GM18519 (cell line): ENCODE results near the gene RNF213.

ENCODE experiments used
- ATAC-seq: cut with Tn5 transposase; IDR thresholded peaks from one replicate; pipeline ENCODE4 v1.9.1; 2021; ENCODE audit warnings: mild to moderate bottlenecking, moderate library complexity; ENCODE audit not compliant: unreplicated experiment, low FRiP score

The RNF213 gene

DNA sequence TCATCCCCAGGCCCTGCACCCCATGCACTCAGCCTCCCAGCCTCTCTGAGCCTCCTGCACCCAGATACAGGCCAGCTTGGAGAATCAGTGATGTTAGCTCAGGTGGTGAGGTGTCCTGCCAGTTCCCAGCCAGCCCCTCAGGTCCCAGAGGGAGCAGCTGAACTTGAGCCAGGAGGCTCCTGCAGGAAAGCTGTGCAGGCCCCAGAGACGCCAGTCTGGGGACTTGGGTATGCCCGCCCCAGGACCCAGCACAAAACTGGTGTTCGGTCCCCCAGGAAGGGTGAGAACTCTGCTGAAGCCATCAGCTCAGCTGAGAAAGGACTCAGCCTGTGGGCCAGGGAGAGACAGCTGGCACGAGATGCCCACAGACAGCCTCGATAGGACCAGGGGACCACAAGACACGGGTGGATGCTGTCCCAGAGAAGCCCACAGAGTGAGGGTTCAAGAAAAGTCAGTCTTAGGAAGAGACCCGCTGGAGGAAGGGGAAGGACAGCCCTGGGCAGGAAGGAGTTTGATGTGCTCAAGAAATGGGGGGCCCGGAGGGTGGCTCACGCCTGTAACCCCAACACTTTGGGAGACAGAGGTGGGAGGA lies 165.3 kb downstream of the RNF213 start:
- no peak for ATAC-seq

DNA sequence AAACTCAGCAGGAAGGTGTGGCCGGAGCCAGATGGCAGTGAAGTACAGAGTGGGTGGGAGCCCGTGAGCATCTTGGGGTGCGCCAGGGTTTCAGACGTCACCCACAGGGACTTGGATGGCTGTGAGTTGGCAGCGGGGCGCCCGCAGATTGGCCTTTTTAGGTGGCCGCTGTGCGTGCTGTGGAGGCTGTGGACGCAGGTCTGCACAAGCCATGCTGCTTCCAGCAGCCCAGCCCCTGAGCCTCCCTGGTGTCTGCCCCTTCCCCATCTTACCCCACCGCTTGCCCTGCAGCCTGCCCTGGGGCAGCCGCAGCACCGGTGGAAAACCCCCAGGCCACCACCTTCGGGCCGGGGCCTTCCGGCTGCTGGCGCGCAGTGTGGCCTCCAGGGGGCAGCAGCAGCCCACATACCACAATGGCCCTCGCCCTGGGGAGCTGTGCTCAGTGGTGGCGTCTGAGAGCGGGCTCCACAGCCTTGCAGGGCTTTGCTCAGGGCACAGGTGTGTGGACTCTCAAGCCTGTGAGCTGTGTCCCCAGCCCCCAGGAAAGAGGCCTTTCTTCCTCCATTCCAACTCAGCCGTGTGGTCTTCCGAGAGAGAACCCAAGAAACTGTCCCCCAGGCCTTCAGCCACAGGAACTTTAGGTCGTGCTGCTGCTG lies 166.1 kb downstream of the RNF213 start:
- no peak for ATAC-seq

DNA sequence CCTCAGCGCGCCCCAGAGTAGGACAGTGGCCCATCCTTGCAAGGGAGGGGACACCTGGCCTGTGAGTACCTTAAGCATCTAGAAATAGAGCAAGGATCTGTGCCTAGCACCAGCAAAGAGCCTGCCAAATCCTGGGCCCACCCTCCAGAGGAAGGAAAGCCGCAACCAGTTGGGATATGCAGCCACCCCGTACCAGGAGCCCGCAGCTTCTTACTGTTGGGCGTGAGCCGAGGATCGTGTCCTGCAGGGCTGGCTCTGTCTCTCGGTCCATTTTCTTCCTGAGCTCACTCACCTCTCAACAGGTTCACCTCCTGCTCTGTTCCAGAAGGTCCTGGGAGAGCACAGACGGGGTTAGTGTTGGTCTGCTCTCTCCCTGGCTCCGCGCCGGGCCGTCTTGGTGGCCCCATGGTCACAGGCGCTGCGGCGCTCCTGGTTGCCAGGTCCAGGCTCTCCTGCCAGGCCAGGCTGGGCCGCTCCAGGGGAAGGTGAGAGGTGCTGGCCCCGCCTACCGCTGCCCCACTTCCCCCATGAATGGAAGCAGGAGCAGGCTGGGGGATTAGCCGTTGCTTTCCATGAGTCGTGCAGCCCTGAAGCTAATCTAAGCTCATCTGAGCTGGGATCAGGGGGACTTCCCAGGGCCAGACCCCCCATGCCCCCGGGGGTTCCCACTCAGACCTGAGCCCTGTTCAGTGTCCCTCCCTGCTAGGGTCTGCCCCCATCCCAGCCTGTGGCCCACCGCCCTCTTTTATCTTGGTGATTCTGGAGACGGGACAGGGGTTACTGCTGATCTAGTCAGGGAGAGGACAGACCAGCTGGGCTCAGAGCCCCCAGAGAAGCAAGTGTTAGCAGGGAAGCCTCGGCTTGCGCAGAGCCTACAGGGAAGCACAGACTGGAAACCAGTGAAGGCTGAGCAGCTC lies 167.0 kb downstream of the RNF213 start:
- no peak for ATAC-seq

DNA sequence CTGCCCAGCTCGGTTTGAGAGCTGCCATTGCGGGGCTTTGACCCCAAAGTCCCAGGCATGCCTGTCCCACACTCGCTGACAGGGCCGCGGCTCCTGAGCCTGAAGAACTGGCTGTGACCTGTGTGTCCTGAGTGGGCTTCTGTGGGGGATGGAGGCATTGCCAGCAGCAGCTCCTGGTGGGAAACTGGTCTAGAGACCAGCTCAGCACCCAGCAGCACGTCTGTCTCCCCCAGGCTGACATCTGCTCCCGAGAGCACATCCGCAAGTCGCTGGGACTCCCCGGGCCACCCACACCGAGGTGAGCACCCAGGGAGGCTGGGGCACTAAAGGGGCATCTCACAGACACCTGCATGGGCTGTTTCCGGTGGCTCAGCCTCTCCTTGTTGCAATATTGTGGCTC lies 167.7 kb downstream of the RNF213 start:
- ATAC-seq, result no peak

DNA sequence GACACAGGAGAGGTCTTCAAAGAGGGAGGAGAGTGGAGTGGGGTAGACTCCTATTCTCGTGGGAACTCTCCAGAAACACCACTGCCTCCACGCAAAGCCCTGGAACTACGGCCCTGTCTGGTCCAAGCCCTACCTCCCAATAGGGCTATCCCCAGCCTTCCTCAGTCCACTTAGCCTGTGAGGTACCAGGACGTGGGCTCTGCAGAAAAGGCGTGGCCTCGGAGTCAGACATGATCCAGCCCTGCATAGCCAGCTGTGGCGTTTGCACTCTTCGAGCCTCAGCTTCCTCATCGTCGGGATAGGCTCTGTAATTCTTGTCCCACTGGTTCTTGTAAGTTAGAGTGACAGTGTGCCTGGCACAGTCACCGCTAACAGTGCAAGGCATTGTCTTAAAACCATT lies 168.1 kb downstream of the RNF213 start:
- ATAC-seq, result no peak

DNA sequence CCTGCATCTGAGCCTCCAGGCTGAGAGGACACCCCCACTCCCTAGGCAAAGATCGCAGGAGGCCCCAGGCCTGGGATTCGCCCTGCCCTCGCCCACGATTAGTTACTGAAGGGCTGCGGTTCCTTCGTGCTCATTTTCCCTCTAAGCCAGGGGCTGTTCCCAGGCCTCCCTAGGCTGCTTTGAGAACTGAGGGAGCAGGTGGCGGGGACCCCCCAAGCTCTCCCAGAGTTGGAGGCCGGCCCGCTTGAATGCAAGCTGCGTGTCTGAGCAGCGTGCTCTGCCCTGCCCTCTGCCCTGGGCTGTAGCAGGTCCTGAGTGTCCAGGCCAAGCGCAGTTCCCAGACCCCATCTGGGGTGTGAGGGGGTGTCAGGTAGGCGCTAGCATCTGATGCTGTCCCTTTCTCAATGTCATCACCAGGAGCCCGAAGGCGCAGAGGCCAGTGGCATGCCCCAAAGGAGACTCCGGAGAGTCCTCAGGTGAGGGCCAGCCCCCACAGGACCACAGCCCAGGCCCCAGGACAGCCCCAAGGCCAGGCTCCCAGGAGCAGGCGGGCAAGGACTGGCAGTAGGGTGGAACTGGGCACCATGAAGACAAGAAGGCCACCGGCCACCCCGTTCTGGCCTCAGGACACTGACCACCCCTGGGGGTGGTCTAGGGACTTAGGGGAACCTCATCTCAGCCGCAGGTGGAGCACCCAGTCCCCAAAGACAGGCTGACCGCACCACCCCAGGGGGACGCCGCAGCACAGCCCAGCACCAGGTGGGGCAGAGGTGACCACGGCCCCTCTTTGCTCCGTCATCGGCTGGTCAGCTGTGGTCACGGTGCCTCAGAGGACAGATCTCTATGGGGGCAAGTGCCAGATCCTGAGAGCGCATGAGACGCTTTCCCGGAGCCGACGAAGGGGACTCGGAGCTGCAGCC lies 169.0 kb downstream of the RNF213 start:
- ATAC-seq, result no peak

DNA sequence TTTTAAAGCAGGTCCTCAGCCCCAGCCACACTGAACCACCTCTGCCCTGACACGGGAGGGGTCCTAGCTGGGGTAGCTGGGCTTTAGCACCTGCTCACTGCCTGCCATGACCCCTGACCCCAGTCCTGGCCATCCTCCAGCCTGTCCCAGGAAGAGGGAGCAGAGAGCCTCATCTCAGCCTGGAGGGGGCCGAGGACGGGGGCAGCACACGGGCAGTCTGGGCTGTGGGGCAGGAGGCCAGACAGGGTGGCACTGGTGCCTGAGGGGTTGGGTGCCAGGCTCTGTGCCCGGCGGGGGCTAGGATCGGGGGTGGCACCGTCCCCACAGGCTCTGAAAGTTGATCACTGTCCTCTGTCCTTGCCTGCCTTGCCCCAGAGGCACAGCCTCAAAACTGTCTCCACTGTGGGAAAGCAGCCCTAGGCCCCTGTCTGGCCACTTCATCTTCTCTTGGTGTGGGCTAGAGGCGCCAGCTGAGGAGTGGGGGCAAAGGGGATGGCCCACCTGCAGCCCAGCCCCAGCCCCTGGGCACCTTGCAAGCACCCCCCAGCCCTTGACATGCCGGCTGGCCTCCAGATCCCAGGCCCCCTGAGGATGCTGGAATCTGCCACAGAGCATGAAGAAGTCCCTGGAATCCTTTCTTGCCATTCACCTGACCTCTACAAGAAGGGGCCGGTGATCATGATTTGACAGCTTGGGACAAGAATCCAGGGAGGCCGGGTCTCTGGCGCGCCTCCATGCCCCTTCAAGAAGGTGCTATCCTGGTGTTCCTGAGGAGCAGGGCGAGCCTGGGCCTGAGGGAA lies 170.0 kb downstream of the RNF213 start:
- ATAC-seq, result no peak

DNA sequence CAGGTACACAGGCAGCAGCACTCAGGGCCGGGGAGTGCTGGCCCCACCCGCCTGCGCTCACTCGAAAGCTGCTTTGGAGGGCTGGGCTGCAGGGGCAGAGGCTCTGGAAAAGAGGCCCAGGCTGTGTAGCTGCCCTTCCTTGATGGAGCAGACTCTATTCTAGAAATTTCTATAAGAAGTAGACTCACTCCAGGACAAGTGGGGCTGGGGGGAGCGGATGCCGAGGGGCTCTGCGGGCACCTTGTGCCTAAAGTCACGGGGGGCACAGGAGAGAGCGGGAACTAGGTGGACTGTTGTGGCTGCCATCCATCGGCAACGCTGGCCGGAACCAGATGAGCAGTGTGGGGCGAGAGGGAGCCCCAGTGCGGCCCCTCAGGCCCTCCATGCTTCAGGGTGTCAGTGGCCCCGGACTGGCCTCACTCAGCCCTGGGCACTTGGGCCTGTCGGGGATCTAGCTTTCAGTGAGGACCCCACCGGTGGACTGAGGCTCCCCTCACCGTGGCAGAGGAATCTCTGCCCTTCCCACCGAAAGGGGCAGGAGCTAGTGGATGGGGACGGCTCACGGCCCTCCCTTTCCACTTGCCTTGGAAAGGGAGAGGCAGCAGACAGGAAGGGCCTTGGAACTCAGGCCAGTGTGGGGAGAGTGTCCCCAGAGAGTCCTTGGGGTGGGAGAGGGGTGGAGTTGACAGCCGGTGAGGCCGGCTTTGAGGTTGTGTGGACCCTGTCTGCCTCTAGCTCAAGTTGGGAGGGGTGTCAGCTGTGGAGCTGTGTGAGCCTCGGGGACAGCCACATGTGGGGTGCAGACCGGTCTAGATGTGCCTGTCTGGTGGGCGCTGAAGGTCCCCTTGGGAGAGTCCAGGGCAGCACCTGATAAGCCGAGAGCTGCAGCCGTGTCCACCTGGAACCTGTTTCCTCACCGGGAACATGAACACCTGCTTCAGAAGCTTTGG lies 170.9 kb downstream of the RNF213 start:
- no peak for ATAC-seq

DNA sequence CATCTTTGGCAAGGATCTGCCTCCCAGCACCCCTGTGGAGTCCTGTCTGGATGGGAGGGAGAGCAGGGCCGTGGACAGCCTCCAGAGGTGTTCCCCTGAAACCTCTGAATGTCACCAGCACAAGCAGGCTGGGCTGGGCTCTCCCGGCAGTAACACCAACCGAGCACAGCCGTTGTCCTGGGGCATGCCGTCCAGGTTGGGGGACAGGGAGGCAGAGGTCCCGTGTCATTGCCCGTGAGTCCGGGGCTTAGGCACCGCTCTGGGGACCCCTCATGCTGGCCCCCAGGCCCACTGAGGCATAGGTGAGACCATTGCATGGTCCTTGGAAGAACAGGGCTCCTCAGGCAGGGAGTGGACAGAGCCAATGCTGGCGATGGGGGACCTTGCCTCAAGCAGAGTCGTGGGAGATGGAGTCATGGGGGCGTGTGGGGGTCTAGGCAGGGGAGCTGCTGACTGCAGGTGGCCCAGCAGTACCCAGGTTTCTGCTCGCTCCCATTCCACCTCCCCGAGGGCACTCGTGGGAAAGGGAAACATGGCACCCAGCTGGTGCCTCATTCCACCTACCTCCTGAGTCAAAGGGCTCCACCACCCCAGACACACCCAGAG lies 171.8 kb downstream of the RNF213 start:
- ATAC-seq, result no peak

DNA sequence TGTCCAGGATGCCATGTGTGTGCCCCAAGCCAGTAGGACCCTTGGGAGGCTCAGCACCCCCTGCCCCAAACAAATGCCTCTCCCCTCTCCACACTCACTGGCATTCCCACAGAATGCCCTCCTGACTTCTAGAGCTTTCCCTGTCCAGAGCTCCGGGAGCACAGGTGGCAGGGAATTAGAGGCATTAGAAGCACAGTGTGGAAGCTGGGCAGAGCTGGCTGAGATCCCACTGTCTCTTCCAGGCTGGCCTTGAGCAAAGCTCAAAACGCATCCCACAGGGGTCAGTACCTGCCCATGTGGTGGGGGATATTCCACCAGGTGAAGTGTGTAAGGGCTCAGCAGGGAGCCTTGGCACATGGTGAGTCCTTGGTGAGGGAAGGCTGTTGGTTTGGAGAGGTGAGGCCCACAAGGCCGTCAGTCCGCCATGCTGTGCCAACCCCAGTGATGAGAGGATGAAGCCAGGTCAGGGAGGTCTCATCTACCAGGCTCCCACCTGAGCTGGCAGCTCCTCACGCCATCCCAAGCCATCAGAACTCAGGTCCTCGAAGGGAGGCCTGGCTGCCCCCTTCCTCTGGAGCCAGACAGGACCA lies 172.4 kb downstream of the RNF213 start:
- ATAC-seq, result no peak

DNA sequence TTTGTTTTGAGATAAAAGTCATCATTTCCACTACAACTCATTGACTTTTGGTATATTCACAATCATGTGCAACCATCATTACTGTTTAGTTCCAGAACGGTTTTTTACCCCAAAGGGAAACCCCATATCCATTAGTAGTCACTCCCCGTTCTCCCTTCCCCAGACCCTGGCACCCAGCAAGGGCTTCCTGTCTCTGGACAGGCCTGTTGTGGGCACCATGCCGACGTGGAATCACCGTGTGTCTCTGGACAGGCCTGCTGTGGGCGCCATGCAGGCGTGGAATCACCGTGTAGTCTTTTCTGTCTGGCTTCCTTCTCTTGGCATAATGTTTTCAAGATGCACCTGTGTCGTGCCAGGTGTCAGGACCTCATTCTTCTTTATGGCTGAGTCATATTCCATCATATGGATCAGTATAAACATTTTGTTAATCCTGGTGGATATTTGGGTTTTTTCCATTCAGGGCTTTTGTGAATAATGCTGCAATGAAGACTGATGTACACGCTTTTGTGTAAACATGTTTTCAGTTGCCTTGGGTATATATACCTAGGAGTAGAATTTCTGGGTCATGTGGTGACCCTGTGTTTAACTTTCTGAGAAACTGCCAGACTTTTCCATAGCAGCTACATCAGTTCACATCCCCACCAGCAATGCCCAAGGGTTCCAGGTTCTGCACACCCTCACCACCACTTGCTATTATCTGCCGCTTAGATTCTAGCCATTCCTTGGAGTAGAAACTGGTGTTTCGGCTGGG lies 173.4 kb downstream of the RNF213 start:
- ATAC-seq, result no peak

DNA sequence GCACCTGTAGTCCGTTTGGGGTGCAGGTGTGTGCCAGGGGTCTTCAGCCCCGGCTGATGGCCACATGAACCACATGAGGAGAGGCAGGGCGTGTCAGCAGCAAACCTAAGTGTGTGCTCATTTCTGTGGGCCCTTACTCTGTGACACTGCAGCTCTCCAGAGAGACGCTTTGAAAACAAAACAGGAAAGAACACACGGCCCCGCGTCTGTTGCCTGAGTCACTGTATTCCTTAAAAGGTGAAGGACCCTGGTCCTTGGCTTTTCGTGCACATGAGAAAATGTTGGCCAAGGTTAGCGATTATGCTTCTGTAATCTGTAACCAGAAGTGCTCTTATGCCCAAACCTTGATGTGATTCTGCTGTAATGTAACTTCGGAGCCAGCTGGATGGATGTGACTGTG lies 176.9 kb downstream of the RNF213 start:
- ATAC-seq, result no peak

DNA sequence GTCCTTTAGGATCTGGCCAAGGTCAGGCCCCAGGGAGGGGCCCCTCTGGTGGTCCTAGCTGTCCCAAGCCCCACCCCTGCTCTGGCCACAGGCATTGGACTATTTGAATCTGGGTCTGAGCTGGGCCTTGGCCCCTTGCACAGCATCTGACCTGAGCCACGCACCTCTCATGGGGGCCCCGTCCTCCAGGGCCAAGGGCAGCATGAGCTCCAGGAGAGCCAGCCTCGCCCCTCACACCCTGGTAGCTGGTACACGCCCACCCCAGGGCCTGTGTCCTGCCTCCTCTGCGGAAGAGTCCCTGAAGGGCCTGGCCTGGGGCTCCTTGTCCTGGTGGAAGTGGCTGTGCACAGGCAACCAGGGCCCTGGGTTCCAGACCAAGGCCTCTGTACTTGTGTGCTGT lies 178.2 kb downstream of the RNF213 start:
- no peak for ATAC-seq

DNA sequence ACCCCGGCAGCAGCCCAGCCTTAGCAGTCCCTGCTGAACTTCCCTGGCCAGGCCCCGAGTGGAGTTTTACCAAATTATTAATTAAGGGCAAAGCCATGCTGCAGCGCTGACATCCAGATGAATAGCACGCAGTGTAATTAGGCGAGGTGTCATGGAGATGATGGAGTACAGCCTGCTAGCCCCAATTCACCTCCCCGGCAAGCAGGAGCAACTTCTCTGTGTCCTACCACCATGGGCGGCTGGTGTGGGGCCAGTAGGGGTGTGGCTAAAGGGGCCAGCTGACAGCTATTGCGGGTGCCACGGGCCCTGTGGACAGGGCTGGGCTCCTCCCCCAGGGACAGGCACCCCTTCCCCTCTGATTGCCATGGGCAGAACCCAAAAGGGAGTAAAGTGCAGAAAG lies 178.8 kb downstream of the RNF213 start:
- ATAC-seq, result no peak

DNA sequence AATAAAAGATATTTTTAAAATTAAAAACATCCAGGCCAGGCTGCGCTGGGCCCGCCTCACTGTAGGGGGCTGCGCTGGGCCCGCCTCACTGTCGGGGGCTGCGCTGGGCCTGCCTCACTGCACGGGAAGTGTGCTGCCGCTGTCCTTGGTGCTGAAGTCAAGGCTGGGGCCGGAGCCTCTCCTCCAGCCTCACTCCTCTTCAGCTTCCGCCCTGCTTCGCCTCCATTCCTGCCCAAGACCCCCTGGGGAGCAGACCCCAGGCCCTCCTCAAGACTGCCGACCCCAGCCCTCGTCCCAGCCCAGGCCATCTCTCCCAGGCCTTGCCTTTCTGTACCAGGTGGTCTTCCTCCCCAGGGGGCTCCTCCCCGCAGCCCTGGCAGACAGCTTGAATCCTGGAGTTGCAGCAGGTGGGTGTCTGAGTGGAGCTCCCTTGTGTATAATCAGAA lies 180.5 kb downstream of the RNF213 start:
- no peak for ATAC-seq

DNA sequence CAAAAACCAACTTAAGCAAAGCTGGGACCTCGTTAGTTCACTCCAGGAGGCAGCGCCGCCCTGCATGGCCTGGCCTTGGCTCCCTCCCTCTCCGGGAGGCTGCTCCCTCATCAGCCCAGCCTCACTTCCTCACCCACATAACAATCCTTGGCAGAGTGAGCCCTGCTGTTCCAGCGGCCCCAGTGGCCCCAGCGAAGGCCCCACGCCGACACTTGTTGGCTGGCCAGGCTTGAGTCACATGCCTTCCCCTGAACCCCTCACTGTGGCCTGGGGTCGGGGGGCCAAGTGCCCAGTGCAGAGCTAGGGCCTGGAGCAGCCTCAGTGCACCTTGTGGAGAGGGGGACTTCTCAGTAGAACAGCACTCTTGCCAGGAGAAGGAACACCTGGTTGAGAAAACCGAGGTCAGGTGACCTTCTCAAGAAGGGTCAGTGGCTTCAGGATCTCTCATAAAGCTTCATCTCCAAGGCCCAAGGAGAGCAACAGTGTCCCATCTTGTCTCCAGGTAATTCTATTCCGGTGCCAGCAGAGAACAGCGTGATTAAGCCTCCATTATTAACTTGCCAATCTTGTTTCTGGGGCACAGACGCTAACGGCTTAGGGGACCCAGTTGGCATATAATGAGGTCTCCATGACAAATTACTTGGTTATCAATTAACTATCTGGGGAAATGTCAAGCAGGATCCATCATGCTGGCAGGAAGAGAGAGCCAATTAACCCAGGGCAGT lies 181.1 kb downstream of the RNF213 start:
- ATAC-seq, result no peak

DNA sequence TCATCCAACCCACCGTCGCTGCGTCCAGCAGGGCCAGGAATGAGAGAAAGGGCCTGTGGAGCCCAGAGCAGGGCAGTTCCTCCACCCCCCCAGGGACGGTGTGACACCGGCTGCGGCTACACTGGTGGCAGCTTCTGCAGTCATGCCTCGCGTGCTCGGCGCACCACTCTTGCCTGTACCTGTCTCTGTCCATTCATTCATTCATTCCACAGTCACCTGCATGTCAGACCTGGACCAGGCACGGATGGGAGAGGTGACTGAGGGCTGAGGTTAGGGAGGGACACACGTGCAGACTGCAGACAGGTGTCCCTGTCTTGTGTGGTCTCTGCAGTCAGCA lies 181.6 kb downstream of the RNF213 start:
- ATAC-seq, result no peak
